ENCODE measurements around the gene RPN1. TPM values are rescaled to one million over a fixed set of nuclear protein-coding genes. Genes with fewer than 3 reads are reported as not detected.

The RPN1 gene
- total and polyA plus RNA-seq, 3 donors from 2014 or later: 200 to 266 (median 259) TPM

GRCh38 chr3:128578346-128578745 lies 72.3 kb downstream of the RPN1 start:
- Histone ChIP-seq H3K36me3 (ENCODE audit: low read depth, missing control alignments) (no peaks in the 10 kb centered on the region), H3K27ac (no peak overlapping the region), H3K9me3 (no peaks in the 10 kb centered on the region), H3K27me3 (no peaks in the 10 kb centered on the region), H3K4me3 (no peak overlapping the region), H3K4me1 (no peaks in the 10 kb centered on the region)
- intact Hi-C loops (cut with DNase I; ENCODE audit: low total_unique reads): no loop called here
- DNase-seq: no peak
- TF ChIP-seq, protein P1, sequence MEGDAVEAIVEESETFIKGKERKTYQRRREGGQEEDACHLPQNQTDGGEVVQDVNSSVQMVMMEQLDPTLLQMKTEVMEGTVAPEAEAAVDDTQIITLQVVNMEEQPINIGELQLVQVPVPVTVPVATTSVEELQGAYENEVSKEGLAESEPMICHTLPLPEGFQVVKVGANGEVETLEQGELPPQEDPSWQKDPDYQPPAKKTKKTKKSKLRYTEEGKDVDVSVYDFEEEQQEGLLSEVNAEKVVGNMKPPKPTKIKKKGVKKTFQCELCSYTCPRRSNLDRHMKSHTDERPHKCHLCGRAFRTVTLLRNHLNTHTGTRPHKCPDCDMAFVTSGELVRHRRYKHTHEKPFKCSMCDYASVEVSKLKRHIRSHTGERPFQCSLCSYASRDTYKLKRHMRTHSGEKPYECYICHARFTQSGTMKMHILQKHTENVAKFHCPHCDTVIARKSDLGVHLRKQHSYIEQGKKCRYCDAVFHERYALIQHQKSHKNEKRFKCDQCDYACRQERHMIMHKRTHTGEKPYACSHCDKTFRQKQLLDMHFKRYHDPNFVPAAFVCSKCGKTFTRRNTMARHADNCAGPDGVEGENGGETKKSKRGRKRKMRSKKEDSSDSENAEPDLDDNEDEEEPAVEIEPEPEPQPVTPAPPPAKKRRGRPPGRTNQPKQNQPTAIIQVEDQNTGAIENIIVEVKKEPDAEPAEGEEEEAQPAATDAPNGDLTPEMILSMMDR (IDR thresholded peaks at IDR 0.05): no peak
- no peak for TF ChIP-seq POLR2A (IDR thresholded peaks at IDR 0.05)
- 82 to 88% methylated on average over 9 of the region's 9 CpGs for WGBS, 2 donors

DNA sequence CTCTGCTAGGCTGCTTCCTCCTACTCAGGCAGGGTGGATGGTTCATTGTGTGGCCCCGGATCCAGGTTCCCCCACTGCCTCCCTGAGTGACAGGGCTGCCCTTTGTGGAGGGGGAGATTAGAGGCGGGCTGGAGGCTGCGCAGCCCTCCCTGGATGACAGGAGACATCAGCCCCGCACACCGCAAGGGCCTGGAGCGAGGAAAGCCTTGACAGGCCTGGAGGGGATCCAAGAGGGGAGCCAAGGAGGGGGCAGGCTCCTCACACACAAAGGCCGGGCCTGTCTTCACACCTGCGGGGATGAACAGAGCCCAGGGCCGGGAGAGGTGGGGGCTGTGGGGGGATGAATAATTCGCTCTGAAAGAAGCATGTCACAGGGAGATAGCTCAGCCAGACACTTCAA lies 72.9 kb downstream of the RPN1 start:
- 58 to 64% methylated on average over 4 to 10 of the region's 10 CpGs for WGBS, 2 donors

GRCh38 chr3:128576290-128576689 lies 74.3 kb downstream of the RPN1 start:
- Histone ChIP-seq H3K27me3 (no peaks in the 10 kb centered on the region), H3K9me3 (no peaks in the 10 kb centered on the region), H3K4me3 (no peak overlapping the region), H3K4me1 (no peaks in the 10 kb centered on the region), H3K27ac (no peak overlapping the region), H3K36me3 (ENCODE audit: low read depth, missing control alignments) (no peaks in the 10 kb centered on the region)
- DNase-seq: no peak
- intact Hi-C loops (cut with DNase I; ENCODE audit: low total_unique reads): no loop called here
- TF ChIP-seq POLR2A (IDR thresholded peaks at IDR 0.05): no peak
- TF ChIP-seq, protein P1 (IDR thresholded peaks at IDR 0.05): no peak
- 91 to 93% methylated on average over 7 to 10 of the region's 10 CpGs for WGBS, 2 donors

More for the DNA sequence above, 72.9 kb downstream of the RPN1 start:
- Histone ChIP-seq H3K4me1 (no peaks in the 10 kb centered on the region), H3K36me3 (ENCODE audit: low read depth, missing control alignments) (no peaks in the 10 kb centered on the region), H3K27ac (no peak overlapping the region), H3K9me3 (no peaks in the 10 kb centered on the region), H3K27me3 (no peaks in the 10 kb centered on the region), H3K4me3 (no peak overlapping the region)
- TF ChIP-seq, protein P1 (IDR thresholded peaks at IDR 0.05): no peak
- TF ChIP-seq POLR2A (IDR thresholded peaks at IDR 0.05): no peak
- intact Hi-C loops (cut with DNase I; ENCODE audit: low total_unique reads): no loop called here
- no peak for DNase-seq

DNA sequence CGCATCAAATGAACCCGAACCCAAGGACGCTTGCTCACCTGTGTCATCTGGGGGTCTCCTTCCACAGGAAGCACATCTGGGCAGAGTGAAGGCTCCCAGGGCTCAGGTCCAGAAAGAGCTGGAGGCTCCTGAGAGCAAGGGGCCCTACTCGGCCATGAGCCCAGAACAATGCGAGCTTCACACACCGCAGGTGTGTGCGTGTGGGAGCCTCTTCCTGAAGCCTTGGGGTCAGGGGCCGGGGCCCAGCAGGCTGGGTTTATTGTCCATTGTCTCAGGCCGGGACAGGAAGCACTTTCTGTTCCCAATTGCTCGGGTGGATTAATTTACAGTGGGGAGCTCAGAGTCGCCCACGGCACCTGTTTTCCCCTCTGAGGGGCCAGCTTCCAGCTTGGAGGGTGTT lies 74.8 kb downstream of the RPN1 start:
- intact Hi-C loops (cut with DNase I; ENCODE audit: low total_unique reads): no loop called here
- no peaks in the 10 kb centered on the region for H3K27me3 ChIP-seq
- H3K4me3 ChIP-seq: no peak overlapping the region
- no peaks in the 10 kb centered on the region for H3K36me3 ChIP-seq (ENCODE audit: low read depth, missing control alignments)
- no peak for DNase-seq
- no peaks in the 10 kb centered on the region for H3K9me3 ChIP-seq
- TF ChIP-seq POLR2A (IDR thresholded peaks at IDR 0.05): no peak
- TF ChIP-seq, protein P1 (IDR thresholded peaks at IDR 0.05): no peak
- 62 to 83% methylated on average over 7 to 12 of the region's 12 CpGs for WGBS, 2 donors
- H3K27ac ChIP-seq: no peak overlapping the region
- no peaks in the 10 kb centered on the region for H3K4me1 ChIP-seq

DNA sequence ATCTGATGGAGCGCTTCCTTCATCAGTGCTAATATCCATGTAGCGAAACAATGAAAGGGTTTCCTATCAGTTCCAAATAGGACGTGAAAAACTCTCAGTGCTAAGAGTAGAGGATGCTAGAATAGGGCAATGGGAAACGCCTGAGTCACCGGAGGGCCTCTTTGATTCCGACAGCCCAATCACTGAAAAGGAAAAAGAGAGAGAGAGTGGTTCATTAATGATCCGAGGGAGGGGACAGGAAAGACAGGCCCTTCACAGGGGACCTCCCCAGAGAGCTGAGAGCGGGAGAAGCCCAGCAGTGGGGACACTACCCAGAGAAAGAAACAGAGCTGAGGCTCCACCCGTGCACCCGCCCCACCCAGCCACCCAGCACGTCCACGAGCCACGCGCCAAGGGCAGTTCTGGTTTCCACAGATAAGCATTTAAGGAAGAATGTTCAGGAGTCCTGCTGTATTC lies 76.9 kb downstream of the RPN1 start:
- Histone ChIP-seq H3K36me3 (ENCODE audit: low read depth, missing control alignments) (no peaks in the 10 kb centered on the region), H3K27ac (no peak overlapping the region), H3K9me3 (no peaks in the 10 kb centered on the region), H3K27me3 (no peaks in the 10 kb centered on the region), H3K4me1 (no peaks in the 10 kb centered on the region), H3K4me3 (no peak overlapping the region)
- intact Hi-C loops (cut with DNase I; ENCODE audit: low total_unique reads): no loop called here
- no peak for DNase-seq
- WGBS, 2 donors: 47 to 58% methylated on average over 10 to 12 of the region's 14 CpGs
- no peak for TF ChIP-seq POLR2A (IDR thresholded peaks at IDR 0.05)
- TF ChIP-seq, protein P1 (IDR thresholded peaks at IDR 0.05): no peak

Data from testis (tissue), 3 donors.